GM12873 (cell line): ENCODE measurements around the gene MACROD2.

ENCODE experiments used
- TF ChIP-seq, protein P1 (sequence below): IDR thresholded peaks from 2 replicates; pipeline ENCODE4 v1.5.1; 2012; ENCODE audit warnings: low read depth, mild to moderate bottlenecking, moderate library complexity, low read length, control low read depth; ENCODE audit not compliant: insufficient read depth; ENCODE audit errors: missing control alignments

MACROD2 gene

GRCh38 chr20:15265581-15266309 is 1270.4 kb downstream of the MACROD2 start:
- TF ChIP-seq, protein P1, sequence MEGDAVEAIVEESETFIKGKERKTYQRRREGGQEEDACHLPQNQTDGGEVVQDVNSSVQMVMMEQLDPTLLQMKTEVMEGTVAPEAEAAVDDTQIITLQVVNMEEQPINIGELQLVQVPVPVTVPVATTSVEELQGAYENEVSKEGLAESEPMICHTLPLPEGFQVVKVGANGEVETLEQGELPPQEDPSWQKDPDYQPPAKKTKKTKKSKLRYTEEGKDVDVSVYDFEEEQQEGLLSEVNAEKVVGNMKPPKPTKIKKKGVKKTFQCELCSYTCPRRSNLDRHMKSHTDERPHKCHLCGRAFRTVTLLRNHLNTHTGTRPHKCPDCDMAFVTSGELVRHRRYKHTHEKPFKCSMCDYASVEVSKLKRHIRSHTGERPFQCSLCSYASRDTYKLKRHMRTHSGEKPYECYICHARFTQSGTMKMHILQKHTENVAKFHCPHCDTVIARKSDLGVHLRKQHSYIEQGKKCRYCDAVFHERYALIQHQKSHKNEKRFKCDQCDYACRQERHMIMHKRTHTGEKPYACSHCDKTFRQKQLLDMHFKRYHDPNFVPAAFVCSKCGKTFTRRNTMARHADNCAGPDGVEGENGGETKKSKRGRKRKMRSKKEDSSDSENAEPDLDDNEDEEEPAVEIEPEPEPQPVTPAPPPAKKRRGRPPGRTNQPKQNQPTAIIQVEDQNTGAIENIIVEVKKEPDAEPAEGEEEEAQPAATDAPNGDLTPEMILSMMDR: no peak

DNA sequence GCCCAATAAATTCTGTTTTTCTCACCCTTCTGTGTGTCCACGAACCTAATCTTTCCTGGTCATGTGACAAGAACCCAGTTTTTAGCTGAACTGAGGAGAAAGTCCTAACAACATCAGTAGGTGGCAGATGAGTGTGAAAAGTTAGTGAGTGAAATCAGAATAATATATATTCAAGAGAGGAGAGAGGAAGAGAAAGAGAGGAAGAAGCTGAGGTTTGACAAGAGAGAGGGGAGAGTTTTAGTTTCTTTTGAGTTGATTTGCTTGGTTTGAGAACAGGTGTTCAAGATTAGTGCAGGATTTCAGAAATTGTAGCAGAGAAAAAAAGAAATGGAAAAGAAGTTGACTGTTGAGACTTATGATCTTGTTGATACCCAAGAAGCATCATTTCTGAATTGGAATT is 1272.6 kb downstream of the MACROD2 start:
- TF ChIP-seq, protein P1: no peak

- TF ChIP-seq, protein P1: no peak
These were observed 1282.7 kb downstream of the MACROD2 start for GRCh38 chr20:15278041-15278440.

DNA sequence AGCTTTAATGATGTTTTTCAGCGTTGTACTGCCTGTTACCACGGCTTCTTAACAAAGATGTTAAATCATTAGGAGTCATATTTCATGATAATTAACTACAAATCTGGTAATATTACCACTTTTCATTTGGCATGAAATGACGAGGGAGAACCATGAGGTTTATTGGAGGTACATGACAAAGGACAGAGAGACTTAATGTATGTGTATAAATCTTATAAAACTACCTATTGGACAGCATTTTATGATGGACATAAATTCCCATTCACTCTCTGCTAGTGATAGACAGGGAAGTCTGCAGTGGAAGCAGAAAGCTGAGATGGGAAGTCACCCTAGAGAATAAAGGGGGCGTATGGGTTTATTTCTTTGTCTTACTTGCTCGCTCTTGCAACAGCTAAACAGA is 1292.0 kb downstream of the MACROD2 start:
- TF ChIP-seq, protein P1: no peak

DNA sequence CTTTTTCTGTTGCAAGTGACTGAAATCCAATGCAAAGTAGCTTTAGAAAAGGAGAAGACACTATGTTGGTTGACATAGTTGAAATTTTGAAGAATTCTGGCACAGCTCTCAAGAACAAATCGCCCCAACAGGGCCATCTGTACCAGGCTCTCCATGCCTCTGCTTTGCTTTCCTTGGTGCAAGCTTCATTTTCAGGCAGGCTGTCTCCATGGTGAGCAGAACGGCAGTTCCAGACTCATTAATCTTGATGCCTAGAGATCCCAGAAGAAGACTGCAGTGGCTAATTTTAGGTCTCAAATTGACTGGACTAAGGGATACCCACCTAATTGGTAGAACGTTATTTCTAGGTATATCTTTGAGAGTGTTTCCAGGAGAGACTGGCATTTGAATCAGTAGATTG is 1292.8 kb downstream of the MACROD2 start:
- TF ChIP-seq, protein P1: no peak

DNA sequence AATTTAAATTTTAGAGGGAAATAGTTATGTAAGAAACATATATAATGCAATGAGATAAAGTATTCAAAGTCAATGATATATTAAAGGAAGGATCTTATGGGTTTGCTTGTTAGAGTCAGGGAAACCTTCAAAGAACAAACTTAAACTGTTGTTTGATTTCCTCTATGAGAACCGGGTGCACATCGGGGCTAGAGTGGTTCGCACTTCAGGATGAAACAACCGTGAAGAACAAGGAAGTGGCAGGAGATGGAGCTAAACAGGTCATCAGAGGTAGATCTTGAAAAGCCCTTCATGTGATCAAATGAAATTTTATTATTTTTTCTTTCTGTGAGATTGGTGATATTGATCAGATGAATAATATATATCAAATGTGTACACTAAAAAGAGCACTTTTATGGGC is 1294.0 kb downstream of the MACROD2 start:
- TF ChIP-seq, protein P1: no peak

DNA sequence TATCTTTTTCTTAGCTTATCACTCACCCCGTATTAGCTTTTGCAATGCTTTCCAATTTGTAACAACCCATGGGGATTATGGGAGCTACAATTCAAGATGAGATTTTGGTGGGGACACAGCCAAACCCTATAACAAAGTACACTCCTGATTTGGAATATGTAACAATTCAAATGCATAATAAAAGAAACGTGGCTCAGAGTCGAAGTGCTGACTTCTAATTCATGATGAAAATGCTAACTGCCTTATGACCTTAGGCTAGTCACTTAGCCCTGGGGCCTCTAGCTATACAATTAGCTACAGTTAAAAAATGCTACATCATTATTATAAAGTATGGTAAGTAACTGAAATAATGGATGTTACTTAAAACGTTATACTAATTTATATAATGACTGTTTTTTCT is 1297.1 kb downstream of the MACROD2 start:
- TF ChIP-seq, protein P1: no peak
